ENCODE data around the gene ARMC5. TPM values are rescaled to one million over a fixed set of nuclear protein-coding genes. Genes with fewer than 3 reads are reported as not detected.

The ARMC5 gene
- polyA plus RNA-seq, 1 of the 3 experiments (the other 2 are of a cell fraction) = 8.9 TPM

- no peak overlapping the region for H3K4me3 ChIP-seq (ENCODE audit: low read depth in 2 of 2, low read length in 1 of 2)
- CTCF ChIA-PET = interaction anchor here (1.1 to 3.0 kb wide), 5 partner anchors 11 to 444 kb away, joined by 3 to 13 read pairs (median 4); partner anchors contain the start of gene ZNF843
- no peaks in the 10 kb centered on the region for H3K79me2 ChIP-seq (ENCODE audit: insufficient read depth)
Measured at GRCh38 chr16:31428638-31429247, 30.6 kb upstream of the ARMC5 start.

GRCh38 chr16:31429314-31429713 is 30.0 kb upstream of the ARMC5 start:
- ChIA-PET CTCF (interaction anchor here (1.4 to 3.0 kb wide), 3 partner anchors 10 to 445 kb away, joined by 4 to 13 read pairs (median 5); no protein-coding TSS in a partner anchor), POLR2A (no interaction called here)
- H3K4me3 ChIP-seq (ENCODE audit: low read depth in 2 of 2, low read length in 1 of 2) = no peak overlapping the region
- no peaks in the 10 kb centered on the region; a peak in 1 of 4 replicates for H3K4me1 ChIP-seq (ENCODE audit: control insufficient read depth in 1 of 2, insufficient read depth in 2 of 2, low read depth in 1 of 2, low read length in 1 of 2)
- no peak for DNase-seq
- no peak overlapping the region for H3K4me2 ChIP-seq
- WGBS (ENCODE audit: low lambda C conversion rate) = 0% methylated on average over 1 of the region's 1 CpG
- no peaks in the 10 kb centered on the region for H3K79me2 ChIP-seq (ENCODE audit: insufficient read depth)
- H3K27ac ChIP-seq (ENCODE audit: low read depth in 2 of 2, low read length in 1 of 2) = no peak overlapping the region
- no peak overlapping the region for H3K9ac ChIP-seq
- no peak overlapping the region for H2AFZ ChIP-seq (ENCODE audit: low read depth)
- H3K27me3 ChIP-seq (ENCODE audit: insufficient read depth) = peaks cover 25% of the 10 kb centered on the region
- no peaks in the 10 kb centered on the region for H4K20me1 ChIP-seq (ENCODE audit: insufficient read depth)
- H3K9me2 ChIP-seq = no peaks in the 10 kb centered on the region
- H3F3A ChIP-seq (replicated peaks; ENCODE audit: insufficient read depth) = no peaks in the 10 kb centered on the region
- no peaks in the 10 kb centered on the region for H3K9me3 ChIP-seq
- no peaks in the 10 kb centered on the region for H3K36me3 ChIP-seq (replicated peaks in 1 of 2; ENCODE audit: control insufficient read depth in 1 of 2, insufficient read depth in 2 of 2, low read length in 1 of 2)
- TF ChIP-seq TEAD4 (IDR thresholded peaks at IDR 0.05; ENCODE audit: borderline replicate concordance, insufficient read depth) (no peak), RCOR1 (IDR thresholded peaks at IDR 0.05; ENCODE audit: low read length) (no peak), REST (IDR thresholded peaks at IDR 0.05; ENCODE audit: low read depth, low read length) (no peak), SMC3 (IDR thresholded peaks at IDR 0.05; ENCODE audit: low read depth, low read length) (no peak), PBX3 (IDR thresholded peaks at IDR 0.05) (no peak), MEF2A (IDR thresholded peaks at IDR 0.05; ENCODE audit: borderline replicate concordance, low read depth) (no peak), MAX (IDR thresholded peaks at IDR 0.05; ENCODE audit: low read depth) (no peak), FOSL2 (IDR thresholded peaks at IDR 0.05; ENCODE audit: borderline replicate concordance, low read depth) (no peak), ELF1 (IDR thresholded peaks at IDR 0.05) (no peak), MXI1 (IDR thresholded peaks at IDR 0.05; ENCODE audit: low read depth, low read length) (no peak), EP300 (IDR thresholded peaks at IDR 0.05; ENCODE audit: borderline replicate concordance in 1 of 2, low read depth in 1 of 2, low read length in 1 of 2) (no peak), USF2 (IDR thresholded peaks at IDR 0.05; ENCODE audit: borderline replicate concordance, low read depth, low read length) (no peak), POLR2AphosphoS5 (IDR thresholded peaks at IDR 0.05; ENCODE audit: low read depth, low read length) (no peak)

More at GRCh38 chr16:31428638-31429247, 30.6 kb upstream of the ARMC5 start:
- Histone ChIP-seq H3K27me3 (ENCODE audit: insufficient read depth) (peaks cover 31% of the 10 kb centered on the region), H3K9ac (no peak overlapping the region), H3K9me2 (no peaks in the 10 kb centered on the region), H4K20me1 (ENCODE audit: insufficient read depth) (no peaks in the 10 kb centered on the region), H2AFZ (ENCODE audit: low read depth) (no peak overlapping the region), H3K36me3 (replicated peaks in 1 of 2; ENCODE audit: control insufficient read depth in 1 of 2, insufficient read depth in 2 of 2, low read length in 1 of 2) (no peaks in the 10 kb centered on the region), H3F3A (replicated peaks; ENCODE audit: insufficient read depth) (no peaks in the 10 kb centered on the region), H3K27ac (ENCODE audit: low read depth in 2 of 2, low read length in 1 of 2) (no peak overlapping the region), H3K4me2 (no peak overlapping the region), H3K4me1 (ENCODE audit: control insufficient read depth in 1 of 2, insufficient read depth in 2 of 2, low read depth in 1 of 2, low read length in 1 of 2) (no peaks in the 10 kb centered on the region; a peak in 1 of 4 replicates), H3K9me3 (no peaks in the 10 kb centered on the region)
- TF ChIP-seq ZBTB33 (IDR thresholded peaks at IDR 0.05; ENCODE audit: borderline replicate concordance, low read depth) = no peak
- no peak for TF ChIP-seq RCOR1 (IDR thresholded peaks at IDR 0.05; ENCODE audit: low read length)
- TF ChIP-seq FOXJ3 (CRISPR knock-in tag; IDR thresholded peaks at IDR 0.05) = no peak
- TF ChIP-seq MEF2A (IDR thresholded peaks at IDR 0.05; ENCODE audit: borderline replicate concordance, low read depth) = no peak
- no peak for TF ChIP-seq GABPA (IDR thresholded peaks at IDR 0.05; ENCODE audit: low read depth)
- TF ChIP-seq TCF12 (IDR thresholded peaks at IDR 0.05) = no peak
- no peak for TF ChIP-seq MXI1 (IDR thresholded peaks at IDR 0.05; ENCODE audit: low read depth, low read length)
- no peak for TF ChIP-seq EZH2phosphoT487 (IDR thresholded peaks at IDR 0.05; ENCODE audit: borderline replicate concordance, low read depth)
- 59% methylated on average over 7 of the region's 7 CpGs for whole genome bisulfite sequencing (ENCODE audit: low lambda C conversion rate)
- POLR2A ChIA-PET = no interaction called here
- no peak for DNase-seq
